Coronary artery (tissue), 2 donors: ENCODE measurements around the gene CROCC2.

Experiments
- DNase-seq: peaks from one replicate; pipeline ENCODE4 v3.0.0-alpha.2; 2017; ENCODE audit warnings: low spot score
- H3K27ac ChIP-seq, 2 donors: fragments of 200-600 bp; sonication (generic); one replicate each; pipeline ENCODE4 v1.5.1; 2016 to 2019
- H3K4me3 ChIP-seq: fragments of 200-600 bp; sonication (generic); 2 replicates; pipeline ENCODE4 v1.5.1; 2016; ENCODE audit warnings: mild to moderate bottlenecking, moderate library complexity
- CTCF ChIP-seq: fragments of 200-600 bp; sonication (generic); IDR thresholded peaks from one replicate; pipeline ENCODE4 v1.5.1; 2019; ENCODE audit warnings: antibody characterized with exemption

CROCC2 gene

DNA sequence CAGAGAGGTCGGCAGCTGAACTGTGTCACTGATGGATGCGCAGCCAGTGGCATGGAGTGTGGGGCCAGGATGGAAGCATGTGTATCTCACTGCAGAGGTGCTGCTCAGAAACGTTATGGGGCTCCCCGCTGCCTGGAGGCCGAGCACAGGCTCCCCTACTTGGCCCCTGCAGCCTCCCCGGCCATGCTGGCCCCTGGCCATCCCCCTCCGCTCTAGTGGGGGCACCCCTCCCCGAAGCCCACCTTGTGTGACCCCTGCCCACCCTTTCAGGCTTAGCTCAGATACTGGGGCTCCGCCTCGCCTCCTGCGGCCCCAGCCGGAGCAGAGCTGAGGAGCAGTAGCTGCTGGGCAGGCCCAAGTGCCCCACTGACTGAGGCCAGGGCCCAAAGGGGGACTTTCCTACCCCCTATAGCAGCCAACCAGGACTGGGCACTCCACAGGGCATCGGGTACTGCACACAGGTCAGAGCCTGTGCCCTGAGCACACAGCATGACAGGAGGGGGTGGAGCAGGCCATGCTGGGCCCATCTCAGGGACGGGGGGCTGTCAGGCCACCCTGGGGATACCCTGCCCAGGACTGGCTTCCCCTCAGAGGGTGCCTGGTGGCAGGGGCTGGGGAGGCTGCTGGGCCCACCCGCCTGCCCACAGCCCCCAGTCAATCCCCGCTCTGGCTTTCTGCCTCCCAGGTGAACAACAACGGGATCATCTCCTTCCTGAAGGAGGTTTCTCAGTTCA, 123.6 kb downstream of the CROCC2 start:
- DNase-seq = no peak
- no peak overlapping the region for H3K27ac ChIP-seq
- no peak for TF ChIP-seq CTCF
- H3K4me3 ChIP-seq = no peak overlapping the region

GRCh38 chr2:241030333-241030680, 124.2 kb downstream of the CROCC2 start:
- DNase-seq = no peak
- Histone ChIP-seq H3K27ac (no peak overlapping the region), H3K4me3 (no peak overlapping the region)
- TF ChIP-seq CTCF = no peak

GRCh38 chr2:241030883-241031282, 124.7 kb downstream of the CROCC2 start:
- H3K4me3 ChIP-seq = no peak overlapping the region
- no peak for DNase-seq
- TF ChIP-seq CTCF = no peak
- H3K27ac ChIP-seq = no peak overlapping the region

DNA sequence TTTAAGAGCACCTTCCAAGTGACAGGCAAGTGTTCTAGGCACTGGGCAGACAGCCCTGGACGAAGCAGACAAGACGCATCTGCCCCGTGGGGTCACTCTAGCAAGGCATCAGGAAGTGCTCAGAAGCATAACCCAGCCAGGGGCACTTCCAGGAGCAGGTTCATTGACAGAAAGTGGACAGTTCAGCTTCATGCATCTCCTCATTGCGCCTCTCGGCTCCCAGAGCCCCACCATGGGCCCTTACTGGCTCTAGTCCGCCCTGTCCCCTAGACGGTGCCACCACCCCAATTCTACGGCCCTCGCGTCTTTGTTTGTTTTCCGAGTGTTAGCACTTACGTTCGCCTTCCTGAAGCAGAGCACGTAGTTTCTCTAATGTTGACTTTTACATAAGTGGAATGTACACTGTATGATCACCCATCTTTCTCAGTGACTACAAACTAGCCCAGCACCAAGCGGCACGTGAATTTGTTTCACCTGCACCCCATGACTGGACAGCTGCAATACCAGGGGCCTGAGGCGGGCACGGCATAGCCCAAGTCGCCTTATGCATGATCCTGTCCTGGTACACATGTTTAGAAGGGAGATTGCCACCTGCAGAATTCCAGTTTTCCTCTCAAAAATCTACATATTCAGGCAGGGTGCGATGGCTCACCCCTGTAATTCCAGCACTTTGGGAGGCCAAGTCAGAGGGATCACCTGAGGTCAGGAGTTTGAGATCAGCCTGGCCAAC, 125.5 kb downstream of the CROCC2 start:
- no peak overlapping the region for H3K4me3 ChIP-seq
- no peak for TF ChIP-seq CTCF
- H3K27ac ChIP-seq = no peak overlapping the region
- DNase-seq = no peak

GRCh38 chr2:241033336-241033987, 127.3 kb downstream of the CROCC2 start:
- DNase-seq = no peak
- no peak for TF ChIP-seq CTCF
- H3K27ac ChIP-seq = no peak overlapping the region
- no peak overlapping the region for H3K4me3 ChIP-seq

DNA sequence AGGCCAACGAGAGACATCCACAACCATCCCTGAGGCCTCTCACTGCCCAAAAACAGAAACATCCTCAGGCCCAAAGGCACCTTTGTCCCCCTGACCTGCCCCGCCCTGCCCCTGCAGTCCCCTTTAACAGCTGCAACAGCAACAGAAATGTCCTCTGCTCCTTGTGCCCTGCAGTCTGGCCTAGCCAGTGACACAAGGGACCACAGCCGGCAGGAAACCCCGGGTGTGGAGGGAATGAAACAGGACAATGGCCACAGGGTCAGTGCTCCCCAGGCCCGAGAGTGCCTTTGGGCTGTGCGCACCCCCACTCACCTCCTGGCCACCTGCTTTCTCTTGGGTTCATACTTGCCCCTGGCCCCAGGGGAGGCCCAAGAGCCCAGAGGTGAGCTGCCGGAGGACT, 127.9 kb downstream of the CROCC2 start:
- Histone ChIP-seq H3K27ac (no peak overlapping the region), H3K4me3 (no peak overlapping the region)
- no peak for DNase-seq
- no peak for TF ChIP-seq CTCF
